K562 (cell line): ENCODE measurements around the gene FAM219A. TPM values are rescaled to one million over a fixed set of nuclear protein-coding genes. Genes with fewer than 3 reads are reported as not detected.

Experiments
- polyA plus RNA-seq, 8 experiments: library from polyadenylated mRNA; depleted of rRNA in 4 of 8; stranded (reverse) in 5 of 8; unstranded in 3 of 8; fragments of >200 nt; fragmentation: Nextera tagmentation in 2 of 8; fragmentation: Illumina TruSeq in 1 of 8; extraction: Ambion mirVana in 2 of 8; extraction: Trizol in 1 of 8; gene quantifications; 2 replicates each; pipeline versions ENCODE4 v1.2.1 to v1.2.3, GENCODE V29; 2011 to 2014; ENCODE audit warnings: inconsistent platforms in 1 of 8, missing spikeins in 1 of 8
- small RNA-seq: library from RNA; depleted of rRNA; stranded (forward); fragments of <200 nt; gene quantifications from one replicate; pipeline ENCODE3, GENCODE V24; 2014
- total RNA-seq, 7 experiments: library from RNA; depleted of rRNA in 6 of 7; stranded (reverse); fragments of >200 nt in 6 of 7; fragmentation: Illumina TruSeq in 2 of 7; extraction: Trizol in 2 of 7; gene quantifications; 2 replicates each; pipeline versions ENCODE4 v1.2.1 to v1.2.3, GENCODE V29; 2011 to 2021; ENCODE audit warnings: low replicate concordance in 1 of 7

Gene FAM219A
- total and polyA plus RNA-seq, 9 of the 15 experiments (the other 6 are each of a cell fraction or from before 2014, with no cell fraction given) = 0.63 to 8.6 (median 2.9) TPM

Small RNAs within 50 kb of the gene (small RNA-seq; reads per million reads assigned to genes)
- gene RF00019 (not detected), gene RN7SKP24 (not detected)

Other genes starting within 250 kb of the FAM219A start
Only the 7 nearest of the 14 such genes appear.
- gene KIF24, start 129.3 kb downstream of the FAM219A start, total RNA-seq (2014; rRNA removed) = 3.6 and 4.6 TPM in 2 replicates
- 4.7 TPM in 2 replicates for gene KIF24, start 129.3 kb downstream of the FAM219A start, total RNA-seq (2014; rRNA removed; fragmentation: Illumina TruSeq; extraction: Trizol)
- 5.4 and 5.8 TPM in 2 replicates for gene KIF24, start 129.3 kb downstream of the FAM219A start, total RNA-seq (2015; rRNA removed; fragmentation: Illumina TruSeq; extraction: Trizol)
- 4.7 and 5.0 TPM in 2 replicates for gene KIF24, start 129.3 kb downstream of the FAM219A start, total RNA-seq (2021)
- 4.1 and 5.0 TPM in 2 replicates for gene KIF24, start 129.3 kb downstream of the FAM219A start, polyA plus RNA-seq (2011; rRNA removed)
- gene KIF24, start 129.3 kb downstream of the FAM219A start, polyA plus RNA-seq (2014; fragmentation: Illumina TruSeq; extraction: Trizol) = 4.2 and 4.4 TPM in 2 replicates
- under 1 TPM; 0.63 to 0.76 TPM for gene KIF24, start 129.3 kb downstream of the FAM219A start, polyA plus RNA-seq (2014; fragmentation: Nextera tagmentation; extraction: Ambion mirVana)
- 3.3 and 3.6 TPM in 2 replicates for gene KIF24, start 129.3 kb downstream of the FAM219A start, polyA plus RNA-seq (2014; rRNA removed)
- 11.5 and 14.1 TPM in 2 replicates for gene NUDT2, start 129.0 kb downstream of the FAM219A start, total RNA-seq (2014; rRNA removed)
- 19.0 and 23.9 TPM in 2 replicates for gene NUDT2, start 129.0 kb downstream of the FAM219A start, total RNA-seq (2014; rRNA removed; fragmentation: Illumina TruSeq; extraction: Trizol)
- 15.4 and 16.7 TPM in 2 replicates for gene NUDT2, start 129.0 kb downstream of the FAM219A start, total RNA-seq (2015; rRNA removed; fragmentation: Illumina TruSeq; extraction: Trizol)
- gene NUDT2, start 129.0 kb downstream of the FAM219A start, total RNA-seq (2021) = 13.1 and 15.2 TPM in 2 replicates
- 21.6 and 24.3 TPM in 2 replicates for gene NUDT2, start 129.0 kb downstream of the FAM219A start, polyA plus RNA-seq (2011; rRNA removed)
- 14.4 and 18.5 TPM in 2 replicates for gene NUDT2, start 129.0 kb downstream of the FAM219A start, polyA plus RNA-seq (2014; fragmentation: Illumina TruSeq; extraction: Trizol)
- 10 to 100 TPM; 26.9 to 28.1 TPM for gene NUDT2, start 129.0 kb downstream of the FAM219A start, polyA plus RNA-seq (2014; fragmentation: Nextera tagmentation; extraction: Ambion mirVana)
- gene NUDT2, start 129.0 kb downstream of the FAM219A start, polyA plus RNA-seq (2014; rRNA removed) = 19.4 and 19.9 TPM in 2 replicates
- 0.18 and 0.33 TPM in 2 replicates for gene MYORG, start 81.7 kb downstream of the FAM219A start, total RNA-seq (2014; rRNA removed)
- gene MYORG, start 81.7 kb downstream of the FAM219A start, total RNA-seq (2014; rRNA removed; fragmentation: Illumina TruSeq; extraction: Trizol) = 0.15 and 0.19 TPM in 2 replicates
- 0.14 and 0.15 TPM in 2 replicates for gene MYORG, start 81.7 kb downstream of the FAM219A start, total RNA-seq (2015; rRNA removed; fragmentation: Illumina TruSeq; extraction: Trizol)
- gene MYORG, start 81.7 kb downstream of the FAM219A start, total RNA-seq (2021) = 0.82 and 1.1 TPM in 2 replicates
- gene MYORG, start 81.7 kb downstream of the FAM219A start, polyA plus RNA-seq (2011; rRNA removed) = 0.19 and 0.25 TPM in 2 replicates
- gene MYORG, start 81.7 kb downstream of the FAM219A start, polyA plus RNA-seq (2014; fragmentation: Illumina TruSeq; extraction: Trizol) = 0.36 and 0.40 TPM in 2 replicates
- under 1 TPM; 0.06 to 0.13 TPM for gene MYORG, start 81.7 kb downstream of the FAM219A start, polyA plus RNA-seq (2014; fragmentation: Nextera tagmentation; extraction: Ambion mirVana)
- 0.20 and 0.30 TPM in 2 replicates for gene MYORG, start 81.7 kb downstream of the FAM219A start, polyA plus RNA-seq (2014; rRNA removed)
- not detected in 2 replicates for gene DNAI1, start 235 bp upstream of the FAM219A start, total RNA-seq (2014; rRNA removed)
- gene DNAI1, start 235 bp upstream of the FAM219A start, total RNA-seq (2014; rRNA removed; fragmentation: Illumina TruSeq; extraction: Trizol) = not detected in 2 replicates
- gene DNAI1, start 235 bp upstream of the FAM219A start, total RNA-seq (2015; rRNA removed; fragmentation: Illumina TruSeq; extraction: Trizol) = not detected in 2 replicates
- not detected in 2 replicates for gene DNAI1, start 235 bp upstream of the FAM219A start, total RNA-seq (2021)
- gene DNAI1, start 235 bp upstream of the FAM219A start, polyA plus RNA-seq (2011; rRNA removed) = 0.03 and 0.04 TPM in 2 replicates
- gene DNAI1, start 235 bp upstream of the FAM219A start, polyA plus RNA-seq (2014; fragmentation: Illumina TruSeq; extraction: Trizol) = not detected in 2 replicates
- under 1 TPM in 1 of 2 experiments, not detected in 1; 0.01 TPM for gene DNAI1, start 235 bp upstream of the FAM219A start, polyA plus RNA-seq (2014; fragmentation: Nextera tagmentation; extraction: Ambion mirVana)
- 0.17 TPM in 1 of 2 replicates, not detected in the other for gene DNAI1, start 235 bp upstream of the FAM219A start, polyA plus RNA-seq (2014; rRNA removed)
- 0.12 TPM in 1 of 2 replicates, not detected in the other for gene ENHO, start 64.4 kb upstream of the FAM219A start, total RNA-seq (2014; rRNA removed)
- not detected in 2 replicates for gene ENHO, start 64.4 kb upstream of the FAM219A start, total RNA-seq (2014; rRNA removed; fragmentation: Illumina TruSeq; extraction: Trizol)
- gene ENHO, start 64.4 kb upstream of the FAM219A start, total RNA-seq (2015; rRNA removed; fragmentation: Illumina TruSeq; extraction: Trizol) = not detected in 2 replicates
- 0.24 TPM in 1 of 2 replicates, not detected in the other for gene ENHO, start 64.4 kb upstream of the FAM219A start, total RNA-seq (2021)
- gene ENHO, start 64.4 kb upstream of the FAM219A start, polyA plus RNA-seq (2011; rRNA removed) = not detected in 2 replicates
- gene ENHO, start 64.4 kb upstream of the FAM219A start, polyA plus RNA-seq (2014; fragmentation: Illumina TruSeq; extraction: Trizol) = not detected in 2 replicates
- not detected for gene ENHO, start 64.4 kb upstream of the FAM219A start, polyA plus RNA-seq (2014; fragmentation: Nextera tagmentation; extraction: Ambion mirVana)
- not detected in 2 replicates for gene ENHO, start 64.4 kb upstream of the FAM219A start, polyA plus RNA-seq (2014; rRNA removed)
- not detected in 2 replicates for gene CNTFR, start 131.2 kb upstream of the FAM219A start, total RNA-seq (2014; rRNA removed)
- gene CNTFR, start 131.2 kb upstream of the FAM219A start, total RNA-seq (2014; rRNA removed; fragmentation: Illumina TruSeq; extraction: Trizol) = not detected in 2 replicates
- gene CNTFR, start 131.2 kb upstream of the FAM219A start, total RNA-seq (2015; rRNA removed; fragmentation: Illumina TruSeq; extraction: Trizol) = not detected in 2 replicates
- gene CNTFR, start 131.2 kb upstream of the FAM219A start, total RNA-seq (2021) = not detected in 2 replicates
- not detected in 2 replicates for gene CNTFR, start 131.2 kb upstream of the FAM219A start, polyA plus RNA-seq (2011; rRNA removed)
- gene CNTFR, start 131.2 kb upstream of the FAM219A start, polyA plus RNA-seq (2014; fragmentation: Illumina TruSeq; extraction: Trizol) = not detected in 2 replicates
- not detected for gene CNTFR, start 131.2 kb upstream of the FAM219A start, polyA plus RNA-seq (2014; fragmentation: Nextera tagmentation; extraction: Ambion mirVana)
- gene CNTFR, start 131.2 kb upstream of the FAM219A start, polyA plus RNA-seq (2014; rRNA removed) = not detected in 2 replicates
- gene RPP25L, start 153.5 kb upstream of the FAM219A start, total RNA-seq (2014; rRNA removed) = 42.0 and 51.6 TPM in 2 replicates
- 12.1 and 19.1 TPM in 2 replicates for gene RPP25L, start 153.5 kb upstream of the FAM219A start, total RNA-seq (2014; rRNA removed; fragmentation: Illumina TruSeq; extraction: Trizol)
- gene RPP25L, start 153.5 kb upstream of the FAM219A start, total RNA-seq (2015; rRNA removed; fragmentation: Illumina TruSeq; extraction: Trizol) = 24.6 and 25.4 TPM in 2 replicates
- 34.9 and 38.2 TPM in 2 replicates for gene RPP25L, start 153.5 kb upstream of the FAM219A start, total RNA-seq (2021)
- gene RPP25L, start 153.5 kb upstream of the FAM219A start, polyA plus RNA-seq (2011; rRNA removed) = 31.5 and 36.7 TPM in 2 replicates
- gene RPP25L, start 153.5 kb upstream of the FAM219A start, polyA plus RNA-seq (2014; fragmentation: Illumina TruSeq; extraction: Trizol) = 19.7 and 39.2 TPM in 2 replicates
- 10 to 100 TPM; 16.3 to 29.0 TPM for gene RPP25L, start 153.5 kb upstream of the FAM219A start, polyA plus RNA-seq (2014; fragmentation: Nextera tagmentation; extraction: Ambion mirVana)
- gene RPP25L, start 153.5 kb upstream of the FAM219A start, polyA plus RNA-seq (2014; rRNA removed) = 43.7 and 48.2 TPM in 2 replicates